Mammary epithelial cell (primary cell): Measurements from ENCODE around the gene PTGR3.

Experiments used
- CTCF ChIP-seq, 2 donors: IDR thresholded peaks in 1 of 2; conservative IDR thresholded peaks in 1 of 2; 2 replicates each; pipeline ENCODE4 v1.5.1; 2011 to 2012; ENCODE audit warnings: inconsistent platforms in 2 of 2, low read length in 2 of 2, mild to moderate bottlenecking in 2 of 2, control low read depth in 1 of 2, low read depth in 1 of 2; ENCODE audit not compliant: insufficient read depth in 1 of 2; ENCODE audit errors: extremely low read depth in 1 of 2
- EZH2 ChIP-seq: IDR thresholded peaks from 2 replicates; pipeline ENCODE4 v1.6.1; 2012; ENCODE audit warnings: low read length, inconsistent platforms, borderline replicate concordance

GRCh38 chr18:75208836-75209128 is 157 bp downstream of the PTGR3 start:
- no peak for TF ChIP-seq CTCF (conservative IDR thresholded peaks at IDR 0.05 in 1 of 2, IDR thresholded peaks at IDR 0.05 in 1 of 2; ENCODE audit: extremely low read depth in 1 of 2, insufficient read depth in 1 of 2, low read depth in 1 of 2, low read length in 2 of 2)
- TF ChIP-seq EZH2 = no peak
